ENCODE data around the gene CDC25B. TPM values are rescaled to one million over a fixed set of nuclear protein-coding genes. Genes with fewer than 3 reads are reported as not detected.

CDC25B gene
- total and polyA plus RNA-seq, 2 of the 8 experiments (the other 6 are each of a cell fraction or from before 2014, with no cell fraction given): 21.7 to 31.2 TPM

GRCh38 chr20:3782597-3782996, 13.5 kb upstream of the CDC25B start (continued):
- TF ChIP-seq ATF3 (IDR thresholded peaks at IDR 0.05; ENCODE audit: insufficient read depth, low read depth, low read length) (no peak), RNF2 (IDR thresholded peaks at IDR 0.05; ENCODE audit: borderline replicate concordance, low read depth, low read length, missing control alignments, poor library complexity, severe bottlenecking) (no peak), TEAD4 (IDR thresholded peaks at IDR 0.05; ENCODE audit: low read depth, low read length) (no peak), MAX (IDR thresholded peaks at IDR 0.05) (no peak), GTF2F1 (IDR thresholded peaks at IDR 0.05; ENCODE audit: borderline replicate concordance, low read depth, low read length) (no peak), CHD1 (IDR thresholded peaks at IDR 0.05; ENCODE audit: low read depth, low read length) (no peak)

Measured in H1 (cell line).